Lower lobe of right lung (tissue), 2 donors: Measurements from ENCODE around the gene GPR15LG. TPM values are rescaled to one million over a fixed set of nuclear protein-coding genes. Genes with fewer than 3 reads are reported as not detected.
"Not testable (repeated sequence)": the region's sequence is repeated elsewhere in the genome, so short reads cannot be mapped to it uniquely, and the experiment has no call there.

Experiments
- ATAC-seq, 2 donors: fragments of 200-7000 bp; cut with Tn5 transposase; one replicate each; pipeline ENCODE4 v1.9.1; 2020 to 2022; ENCODE audit warnings: mild to moderate bottlenecking in 2 of 2, moderate library complexity in 2 of 2
- DNase-seq: peaks from one replicate; pipeline ENCODE4 v3.0.0-alpha.2; 2020
- H3K27ac ChIP-seq: fragments of 200-600 bp; one replicate; pipeline ENCODE4 v1.8.0; 2022
- H3K27me3 ChIP-seq: fragments of 200-600 bp; one replicate; pipeline ENCODE4 v1.8.0; 2022; ENCODE audit warnings: low read depth
- H3K36me3 ChIP-seq: fragments of 200-600 bp; one replicate; pipeline ENCODE4 v1.8.0; 2022; ENCODE audit warnings: mild to moderate bottlenecking
- H3K4me1 ChIP-seq: fragments of 200-600 bp; one replicate; pipeline ENCODE4 v1.8.0; 2022
- H3K4me3 ChIP-seq: fragments of 200-600 bp; one replicate; pipeline ENCODE4 v1.8.0; 2022; ENCODE audit warnings: mild to moderate bottlenecking
- H3K9me3 ChIP-seq: fragments of 200-600 bp; one replicate; pipeline ENCODE4 v1.8.0; 2022
- CTCF ChIP-seq: fragments of 200-600 bp; IDR thresholded peaks from one replicate; pipeline ENCODE4 v1.8.0; 2022; ENCODE audit warnings: antibody characterized with exemption, mild to moderate bottlenecking
- intact Hi-C: fragments of 100-400 bp; cut with DNase I; formaldehyde crosslinking; loops from one replicate; pipeline ENCODE4 v1.11.0; 2022
- total RNA-seq: library from RNA; stranded (reverse); fragmentation: NEBNext Ultra II Directional; extraction: Animal tissue kit (Norgen Biotek cat#: 25700); gene quantifications from one replicate; pipeline ENCODE4 v1.2.1, GENCODE V29; 2021
- donor health status: DM: no; HTN: yes; CAD: no; lungs with severe emphysema.

The GPR15LG gene
- total RNA-seq, 1 donor from 2014 or later: not detected

- no peak for DNase-seq
- Histone ChIP-seq H3K36me3 (peaks cover 15% of the 10 kb centered on the region), H3K4me1 (no peaks in the 10 kb centered on the region), H3K4me3 (no peak overlapping the region), H3K27me3 (peaks cover 4% of the 10 kb centered on the region), H3K9me3 (no peaks in the 10 kb centered on the region), H3K27ac (no peak overlapping the region)
- ATAC-seq: no peak
- intact Hi-C loops: no loop called here
- no peak for TF ChIP-seq CTCF
Observed at GRCh38 chr10:84159076-84159685, 14.4 kb upstream of the GPR15LG start.

- Histone ChIP-seq H3K4me1 (no peaks in the 10 kb centered on the region), H3K36me3 (no peaks in the 10 kb centered on the region), H3K27ac (no peak overlapping the region), H3K4me3 (no peak overlapping the region), H3K9me3 (no peaks in the 10 kb centered on the region), H3K27me3 (peaks cover 4% of the 10 kb centered on the region)
- TF ChIP-seq CTCF: no peak
- ATAC-seq (no peak), DNase-seq (no peak)
- intact Hi-C loops: no loop called here
Observed at GRCh38 chr10:84160663-84161362, 12.8 kb upstream of the GPR15LG start.

GRCh38 chr10:84163996-84164395, 9.6 kb upstream of the GPR15LG start:
- Histone ChIP-seq H3K9me3 (no peaks in the 10 kb centered on the region), H3K27ac (no peak overlapping the region), H3K36me3 (no peaks in the 10 kb centered on the region), H3K27me3 (peaks cover 4% of the 10 kb centered on the region), H3K4me1 (no peaks in the 10 kb centered on the region), H3K4me3 (no peak overlapping the region)
- intact Hi-C loops: no loop called here
- ATAC-seq (no peak), DNase-seq (no peak)
- no peak for TF ChIP-seq CTCF

GRCh38 chr10:84164442-84164841, 9.2 kb upstream of the GPR15LG start:
- intact Hi-C loops: no loop called here
- Histone ChIP-seq H3K4me3 (no peak overlapping the region), H3K27me3 (peaks cover 4% of the 10 kb centered on the region), H3K27ac (no peak overlapping the region), H3K9me3 (no peaks in the 10 kb centered on the region), H3K4me1 (no peaks in the 10 kb centered on the region), H3K36me3 (no peaks in the 10 kb centered on the region)
- DNase-seq (no peak), ATAC-seq (no peak)
- TF ChIP-seq CTCF: no peak

GRCh38 chr10:84166620-84167288, 6.8 kb upstream of the GPR15LG start:
- H3K27me3 ChIP-seq: peaks cover 4% of the 10 kb centered on the region
- no peak overlapping the region for H3K4me3 ChIP-seq
- no peak overlapping the region for H3K27ac ChIP-seq
- intact Hi-C loops: no loop called here
- no peaks in the 10 kb centered on the region for H3K4me1 ChIP-seq
- ATAC-seq (no peak), DNase-seq (no peak)
- H3K36me3 ChIP-seq: no peaks in the 10 kb centered on the region
- no peak for TF ChIP-seq CTCF
- no peaks in the 10 kb centered on the region for H3K9me3 ChIP-seq

GRCh38 chr10:84167289-84167653, 6.3 kb upstream of the GPR15LG start:
- ATAC-seq, intact Hi-C loops, H3K27me3 ChIP-seq, DNase-seq, H3K4me1 ChIP-seq, H3K4me3 ChIP-seq, H3K9me3 ChIP-seq, H3K27ac ChIP-seq, H3K36me3 ChIP-seq: not testable (repeated sequence)

- intact Hi-C loops, H3K27ac ChIP-seq, ATAC-seq, H3K27me3 ChIP-seq, DNase-seq, H3K4me3 ChIP-seq, H3K9me3 ChIP-seq, H3K4me1 ChIP-seq, H3K36me3 ChIP-seq: not testable (repeated sequence)
Observed at GRCh38 chr10:84168382-84168781, 5.2 kb upstream of the GPR15LG start.

- DNase-seq, H3K27ac ChIP-seq, intact Hi-C loops, H3K36me3 ChIP-seq, H3K9me3 ChIP-seq, H3K27me3 ChIP-seq, H3K4me1 ChIP-seq, ATAC-seq, H3K4me3 ChIP-seq: not testable (repeated sequence)
Observed at GRCh38 chr10:84171237-84171636, 2.4 kb upstream of the GPR15LG start.
